SK-N-SH (cell line): ENCODE measurements around the gene KAT6B. TPM values are rescaled to one million over a fixed set of nuclear protein-coding genes. Genes with fewer than 3 reads are reported as not detected.

Source experiments
- CTCF ChIA-PET: fragments of 300-600, 350-600 bp; formaldehyde crosslinking; extraction: SDS; loops from one replicate; lab custom pipeline; 2021; lab: Yijun Ruan, JAX
- POLR2A ChIA-PET: fragments of 350-600 bp; sonication (Branson Sonifier 250); formaldehyde crosslinking; extraction: SDS; loops from one replicate; lab custom pipeline; 2020; ENCODE audit warnings: antibody characterized with exemption, inconsistent platforms; lab: Yijun Ruan, JAX
- DNase-seq: peaks from one replicate; pipeline ENCODE4 v3.0.0; 2012
- H2AFZ ChIP-seq: fragments of 200-600 bp; sonication (generic); 2 replicates; pipeline ENCODE4 v1.8.1; 2016; ENCODE audit warnings: antibody characterized with exemption, mild to moderate bottlenecking, low read depth
- H3F3A ChIP-seq: fragments of 200-600 bp; sonication (generic); replicated peaks from 2 replicates; pipeline ENCODE3; 2016; ENCODE audit warnings: antibody characterized with exemption, mild to moderate bottlenecking; ENCODE audit not compliant: insufficient read depth
- H3K27ac ChIP-seq, 2 experiments: fragments of 200-500 bp in 1 of 2; fragments of 200-600 bp in 1 of 2; sonication (Bioruptor generic) in 1 of 2; sonication (generic), shearing (Covaris generic) in 1 of 2; 2 replicates each; pipeline versions ENCODE4 v1.5.1 to v1.6.1; 2014 to 2016; ENCODE audit warnings: low read depth in 2 of 2, inconsistent platforms in 1 of 2, low read length in 1 of 2, mild to moderate bottlenecking in 1 of 2, mixed read lengths in 1 of 2
- H3K27me3 ChIP-seq: fragments of 200-600 bp; sonication (generic), shearing (Covaris generic); 2 replicates; pipeline ENCODE4 v1.6.1; 2016; ENCODE audit warnings: mixed run types; ENCODE audit not compliant: insufficient read depth
- H3K36me3 ChIP-seq, 2 experiments: fragments of 200-500 bp in 1 of 2; fragments of 200-600 bp in 1 of 2; sonication (Bioruptor generic) in 1 of 2; sonication (generic) in 1 of 2; replicated peaks in 1 of 2; 2 replicates each; pipeline versions ENCODE3 to v1.5.1; 2014 to 2016; ENCODE audit warnings: low read length in 1 of 2, mild to moderate bottlenecking in 1 of 2; ENCODE audit not compliant: insufficient read depth in 2 of 2, control insufficient read depth in 1 of 2
- H3K4me1 ChIP-seq, 2 experiments: fragments of 200-500 bp in 1 of 2; fragments of 200-600 bp in 1 of 2; sonication (Bioruptor generic) in 1 of 2; sonication (generic), shearing (Covaris generic) in 1 of 2; 2 replicates each; pipeline versions ENCODE4 v1.5.1 to v1.6.1; 2014 to 2016; ENCODE audit warnings: low read depth in 1 of 2, low read length in 1 of 2, mixed run types in 1 of 2; ENCODE audit not compliant: insufficient read depth in 2 of 2, control insufficient read depth in 1 of 2
- H3K4me2 ChIP-seq: fragments of 200-600 bp; sonication (generic), shearing (Covaris generic); 2 replicates; pipeline ENCODE4 v1.6.1; 2017; ENCODE audit warnings: mixed run types
- H3K4me3 ChIP-seq, 2 experiments: fragments of 200-500 bp in 1 of 2; fragments of 200-600 bp in 1 of 2; sonication (Bioruptor generic) in 1 of 2; sonication (generic), shearing (Covaris generic) in 1 of 2; 2 replicates each; pipeline versions ENCODE4 v1.5.1 to v1.8.1; 2014 to 2016; ENCODE audit warnings: low read depth in 2 of 2, inconsistent platforms in 1 of 2, low read length in 1 of 2, mild to moderate bottlenecking in 1 of 2, mixed read lengths in 1 of 2, moderate library complexity in 1 of 2
- H3K79me2 ChIP-seq: fragments of 200-600 bp; sonication (generic); 2 replicates; pipeline ENCODE4 v1.8.1; 2017; ENCODE audit warnings: mild to moderate bottlenecking; ENCODE audit not compliant: insufficient read depth
- H3K9ac ChIP-seq: fragments of 200-600 bp; sonication (generic); 2 replicates; pipeline ENCODE4 v1.6.1; 2017; ENCODE audit warnings: mixed run types
- H3K9me2 ChIP-seq: fragments of 200-600 bp; sonication (generic); 2 replicates; pipeline ENCODE4 v1.6.1; 2017; ENCODE audit warnings: mixed run types
- H3K9me3 ChIP-seq: fragments of 200-600 bp; sonication (generic); 2 replicates; pipeline ENCODE4 v1.6.1; 2017; ENCODE audit warnings: mixed run types, mild to moderate bottlenecking, moderate library complexity
- H4K20me1 ChIP-seq: fragments of 200-600 bp; sonication (generic); 2 replicates; pipeline ENCODE4 v1.6.1; 2017; ENCODE audit warnings: mild to moderate bottlenecking, mixed run types; ENCODE audit not compliant: insufficient read depth
- EP300 ChIP-seq, 2 experiments: IDR thresholded peaks; 2 replicates each; pipeline versions ENCODE4 v1.4.0 to v1.6.1; 2012; ENCODE audit warnings: borderline replicate concordance in 1 of 2, low read depth in 1 of 2, low read length in 1 of 2
- EZH2phosphoT487 ChIP-seq: fragments of 200-600 bp; sonication (generic); IDR thresholded peaks from 2 replicates; pipeline ENCODE4 v1.6.1; 2017; ENCODE audit warnings: low read depth, mixed run types, mild to moderate bottlenecking, antibody characterized with exemption, moderate library complexity, borderline replicate concordance
- FOSL2 ChIP-seq: IDR thresholded peaks from 2 replicates; pipeline ENCODE4 v1.4.0; 2012; ENCODE audit warnings: low read depth, mild to moderate bottlenecking, moderate library complexity, borderline replicate concordance
- FOXJ3 ChIP-seq: sonication (generic); formaldehyde crosslinking; IDR thresholded peaks from 2 replicates; pipeline ENCODE4 v1.5.1; 2020; ENCODE audit warnings: mild to moderate bottlenecking, missing genetic modification reagents
- FOXM1 ChIP-seq: IDR thresholded peaks from 2 replicates; pipeline ENCODE4 v1.4.0; 2012; ENCODE audit warnings: low read depth, mild to moderate bottlenecking
- GABPA ChIP-seq: IDR thresholded peaks from 2 replicates; pipeline ENCODE4 v1.4.0; 2012; ENCODE audit warnings: low read depth, mild to moderate bottlenecking
- GATA2 ChIP-seq: sonication (generic); formaldehyde crosslinking; IDR thresholded peaks from 2 replicates; pipeline ENCODE4 v1.5.0; 2020; ENCODE audit warnings: mild to moderate bottlenecking, missing genetic modification reagents
- JUND ChIP-seq: IDR thresholded peaks from 2 replicates; pipeline ENCODE4 v1.4.0; 2012
- MEF2A ChIP-seq: IDR thresholded peaks from 2 replicates; pipeline ENCODE4 v1.4.0; 2012; ENCODE audit warnings: low read depth, borderline replicate concordance
- NFIC ChIP-seq: IDR thresholded peaks from 2 replicates; pipeline ENCODE4 v1.4.0; 2012; ENCODE audit warnings: borderline replicate concordance
- SIN3A ChIP-seq: IDR thresholded peaks from 2 replicates; pipeline ENCODE4 v1.6.1; 2012; ENCODE audit warnings: low read depth, mild to moderate bottlenecking, low read length, moderate library complexity, borderline replicate concordance
- TCF12 ChIP-seq: IDR thresholded peaks from 2 replicates; pipeline ENCODE4 v1.4.0; 2012
- YY1 ChIP-seq: IDR thresholded peaks from 2 replicates; pipeline ENCODE4 v1.4.0; 2012; ENCODE audit warnings: low read depth, mild to moderate bottlenecking
- WGBS: methylation state at CpG from one replicate; pipeline ENCODE4 v1.1.6; 2017; ENCODE audit warnings: low lambda C conversion rate; 5-methylcytosine and 5-hydroxymethylcytosine counted together
- polyA plus RNA-seq, 3 experiments: library from polyadenylated mRNA; depleted of rRNA; stranded (reverse); fragments of >200 nt; gene quantifications; 2 replicates each; pipeline ENCODE4 v1.2.3, GENCODE V29; 2012
- TF ChIP-seq, protein P1 (sequence below): fragments of 150-350 bp; IDR thresholded peaks from 2 replicates; pipeline ENCODE4 v1.6.1; 2016; ENCODE audit warnings: mild to moderate bottlenecking, low read depth, low read length
- TF ChIP-seq, protein P2 (sequence below): fragments of 200-600 bp; sonication (generic); IDR thresholded peaks from 2 replicates; pipeline ENCODE4 v1.6.1; 2017; ENCODE audit warnings: antibody characterized with exemption, mild to moderate bottlenecking, moderate library complexity
- TF ChIP-seq, protein P3 (sequence below): IDR thresholded peaks from 2 replicates; pipeline ENCODE4 v1.4.0; 2012; ENCODE audit warnings: low read depth, borderline replicate concordance
- TF ChIP-seq, protein P4 (sequence below): IDR thresholded peaks from 2 replicates; pipeline ENCODE4 v1.6.1; 2012; ENCODE audit warnings: mild to moderate bottlenecking, low read depth, low read length, moderate library complexity
- TF ChIP-seq, protein P5 (sequence below): IDR thresholded peaks from 2 replicates; pipeline ENCODE4 v1.4.0; 2012; ENCODE audit warnings: low read depth

The KAT6B gene
- polyA plus RNA-seq, 1 of the 3 experiments (the other 2 are of a cell fraction) = 4.3 TPM

DNA sequence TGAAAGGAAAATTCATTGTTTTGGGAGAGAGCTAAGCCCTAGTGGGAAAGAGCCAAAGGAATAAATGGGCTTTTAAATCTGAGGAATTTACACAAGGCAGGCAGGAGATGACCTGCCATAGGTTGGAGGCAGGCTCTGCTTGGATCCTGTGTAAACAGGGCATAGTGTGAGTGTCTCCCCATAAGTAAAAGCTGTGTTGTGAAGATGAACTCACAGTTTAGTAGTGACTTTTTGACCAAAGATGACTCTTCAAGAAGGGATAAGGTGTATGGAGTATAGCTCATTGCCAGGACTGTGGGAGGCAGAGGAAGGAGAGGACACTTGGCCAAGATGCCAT, 63.2 kb downstream of the KAT6B start:
- no peak overlapping the region for H3K27ac ChIP-seq
- peaks cover 35% of the 10 kb centered on the region for H4K20me1 ChIP-seq
- no peak for TF ChIP-seq FOSL2
- TF ChIP-seq, protein P1, sequence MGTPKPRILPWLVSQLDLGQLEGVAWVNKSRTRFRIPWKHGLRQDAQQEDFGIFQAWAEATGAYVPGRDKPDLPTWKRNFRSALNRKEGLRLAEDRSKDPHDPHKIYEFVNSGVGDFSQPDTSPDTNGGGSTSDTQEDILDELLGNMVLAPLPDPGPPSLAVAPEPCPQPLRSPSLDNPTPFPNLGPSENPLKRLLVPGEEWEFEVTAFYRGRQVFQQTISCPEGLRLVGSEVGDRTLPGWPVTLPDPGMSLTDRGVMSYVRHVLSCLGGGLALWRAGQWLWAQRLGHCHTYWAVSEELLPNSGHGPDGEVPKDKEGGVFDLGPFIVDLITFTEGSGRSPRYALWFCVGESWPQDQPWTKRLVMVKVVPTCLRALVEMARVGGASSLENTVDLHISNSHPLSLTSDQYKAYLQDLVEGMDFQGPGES = no peak
- no peak for TF ChIP-seq MEF2A
- TF ChIP-seq, protein P2, sequence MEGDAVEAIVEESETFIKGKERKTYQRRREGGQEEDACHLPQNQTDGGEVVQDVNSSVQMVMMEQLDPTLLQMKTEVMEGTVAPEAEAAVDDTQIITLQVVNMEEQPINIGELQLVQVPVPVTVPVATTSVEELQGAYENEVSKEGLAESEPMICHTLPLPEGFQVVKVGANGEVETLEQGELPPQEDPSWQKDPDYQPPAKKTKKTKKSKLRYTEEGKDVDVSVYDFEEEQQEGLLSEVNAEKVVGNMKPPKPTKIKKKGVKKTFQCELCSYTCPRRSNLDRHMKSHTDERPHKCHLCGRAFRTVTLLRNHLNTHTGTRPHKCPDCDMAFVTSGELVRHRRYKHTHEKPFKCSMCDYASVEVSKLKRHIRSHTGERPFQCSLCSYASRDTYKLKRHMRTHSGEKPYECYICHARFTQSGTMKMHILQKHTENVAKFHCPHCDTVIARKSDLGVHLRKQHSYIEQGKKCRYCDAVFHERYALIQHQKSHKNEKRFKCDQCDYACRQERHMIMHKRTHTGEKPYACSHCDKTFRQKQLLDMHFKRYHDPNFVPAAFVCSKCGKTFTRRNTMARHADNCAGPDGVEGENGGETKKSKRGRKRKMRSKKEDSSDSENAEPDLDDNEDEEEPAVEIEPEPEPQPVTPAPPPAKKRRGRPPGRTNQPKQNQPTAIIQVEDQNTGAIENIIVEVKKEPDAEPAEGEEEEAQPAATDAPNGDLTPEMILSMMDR = no peak
- no peak for TF ChIP-seq SIN3A
- TF ChIP-seq, protein P3, sequence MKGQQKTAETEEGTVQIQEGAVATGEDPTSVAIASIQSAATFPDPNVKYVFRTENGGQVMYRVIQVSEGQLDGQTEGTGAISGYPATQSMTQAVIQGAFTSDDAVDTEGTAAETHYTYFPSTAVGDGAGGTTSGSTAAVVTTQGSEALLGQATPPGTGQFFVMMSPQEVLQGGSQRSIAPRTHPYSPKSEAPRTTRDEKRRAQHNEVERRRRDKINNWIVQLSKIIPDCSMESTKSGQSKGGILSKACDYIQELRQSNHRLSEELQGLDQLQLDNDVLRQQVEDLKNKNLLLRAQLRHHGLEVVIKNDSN = no peak
- no peak for TF ChIP-seq EP300 (IDR thresholded peaks at IDR 0.05; ENCODE audit: borderline replicate concordance in 1 of 2, low read depth in 1 of 2, low read length in 1 of 2)
- TF ChIP-seq TCF12 = no peak
- H3K36me3 ChIP-seq = no peaks in the 10 kb centered on the region
- no peaks in the 10 kb centered on the region for H3K27me3 ChIP-seq
- DNase-seq = no peak
- peaks cover 0 to 10% of the 10 kb centered on the region in 2 experiments; a peak in 2 of 4 replicates for H3K4me1 ChIP-seq
- ChIA-PET POLR2A (interaction anchor here (0.8 kb wide), 1 partner anchor 38 kb away, joined by 4 read pairs; no protein-coding TSS in a partner anchor), CTCF (interaction anchor here (0.9 to 1.6 kb wide), 5 partner anchors 9 to 130 kb away, joined by 3 to 5 read pairs (median 4); no protein-coding TSS in a partner anchor)
- no peak overlapping the region for H3K4me3 ChIP-seq
- H3K9ac ChIP-seq = no peak overlapping the region
- no peaks in the 10 kb centered on the region for H3F3A ChIP-seq
- H3K9me3 ChIP-seq = no peaks in the 10 kb centered on the region
- no peaks in the 10 kb centered on the region for H3K9me2 ChIP-seq
- no peak overlapping the region for H2AFZ ChIP-seq
- no peak overlapping the region for H3K4me2 ChIP-seq
- peaks cover 55% of the 10 kb centered on the region for H3K79me2 ChIP-seq

DNA sequence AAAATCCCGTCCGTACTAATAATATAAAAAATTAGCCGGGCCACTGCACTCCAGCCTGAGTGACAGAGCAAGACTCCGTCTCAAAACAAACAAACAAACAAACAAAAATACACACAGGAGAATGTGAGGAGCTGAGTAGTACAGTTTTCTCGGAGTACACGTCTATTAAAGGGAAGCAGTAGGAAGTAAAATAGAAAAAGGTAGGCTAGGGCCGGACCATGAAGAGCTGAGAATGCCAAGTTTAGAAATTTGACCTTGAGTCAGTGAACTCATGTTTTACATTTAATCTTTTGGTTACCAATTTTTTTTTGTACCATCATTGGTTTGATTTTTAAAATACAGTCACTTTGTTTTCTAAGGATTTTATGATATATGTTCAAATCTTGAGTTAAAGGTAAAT, 64.1 kb downstream of the KAT6B start:
- no peak overlapping the region for H3K9ac ChIP-seq
- H3K27ac ChIP-seq = no peak overlapping the region
- peaks cover 35% of the 10 kb centered on the region for H4K20me1 ChIP-seq
- H3F3A ChIP-seq = no peaks in the 10 kb centered on the region
- H3K4me2 ChIP-seq = no peak overlapping the region
- no peaks in the 10 kb centered on the region for H3K27me3 ChIP-seq
- H3K9me3 ChIP-seq = no peaks in the 10 kb centered on the region
- H3K4me1 ChIP-seq = peaks cover 0 to 10% of the 10 kb centered on the region in 2 experiments; a peak in 2 of 4 replicates
- H3K4me3 ChIP-seq = no peak overlapping the region
- no peaks in the 10 kb centered on the region for H3K36me3 ChIP-seq
- CTCF ChIA-PET = interaction anchor here (0.8 to 1.4 kb wide), 6 partner anchors 8 to 472 kb away, joined by 3 to 4 read pairs (median 3); no protein-coding TSS in a partner anchor
- POLR2A ChIA-PET = no interaction called here
- H3K9me2 ChIP-seq = no peaks in the 10 kb centered on the region
- DNase-seq = no peak
- peaks cover 55% of the 10 kb centered on the region for H3K79me2 ChIP-seq
- no peak overlapping the region for H2AFZ ChIP-seq
- 93% methylated on average over 7 of the region's 7 CpGs for WGBS
- TF ChIP-seq FOXM1 = no peak
- no peak for TF ChIP-seq SIN3A
- no peak for TF ChIP-seq GABPA
- no peak for TF ChIP-seq GATA2 (CRISPR knock-in tag)
- TF ChIP-seq, protein P4, sequence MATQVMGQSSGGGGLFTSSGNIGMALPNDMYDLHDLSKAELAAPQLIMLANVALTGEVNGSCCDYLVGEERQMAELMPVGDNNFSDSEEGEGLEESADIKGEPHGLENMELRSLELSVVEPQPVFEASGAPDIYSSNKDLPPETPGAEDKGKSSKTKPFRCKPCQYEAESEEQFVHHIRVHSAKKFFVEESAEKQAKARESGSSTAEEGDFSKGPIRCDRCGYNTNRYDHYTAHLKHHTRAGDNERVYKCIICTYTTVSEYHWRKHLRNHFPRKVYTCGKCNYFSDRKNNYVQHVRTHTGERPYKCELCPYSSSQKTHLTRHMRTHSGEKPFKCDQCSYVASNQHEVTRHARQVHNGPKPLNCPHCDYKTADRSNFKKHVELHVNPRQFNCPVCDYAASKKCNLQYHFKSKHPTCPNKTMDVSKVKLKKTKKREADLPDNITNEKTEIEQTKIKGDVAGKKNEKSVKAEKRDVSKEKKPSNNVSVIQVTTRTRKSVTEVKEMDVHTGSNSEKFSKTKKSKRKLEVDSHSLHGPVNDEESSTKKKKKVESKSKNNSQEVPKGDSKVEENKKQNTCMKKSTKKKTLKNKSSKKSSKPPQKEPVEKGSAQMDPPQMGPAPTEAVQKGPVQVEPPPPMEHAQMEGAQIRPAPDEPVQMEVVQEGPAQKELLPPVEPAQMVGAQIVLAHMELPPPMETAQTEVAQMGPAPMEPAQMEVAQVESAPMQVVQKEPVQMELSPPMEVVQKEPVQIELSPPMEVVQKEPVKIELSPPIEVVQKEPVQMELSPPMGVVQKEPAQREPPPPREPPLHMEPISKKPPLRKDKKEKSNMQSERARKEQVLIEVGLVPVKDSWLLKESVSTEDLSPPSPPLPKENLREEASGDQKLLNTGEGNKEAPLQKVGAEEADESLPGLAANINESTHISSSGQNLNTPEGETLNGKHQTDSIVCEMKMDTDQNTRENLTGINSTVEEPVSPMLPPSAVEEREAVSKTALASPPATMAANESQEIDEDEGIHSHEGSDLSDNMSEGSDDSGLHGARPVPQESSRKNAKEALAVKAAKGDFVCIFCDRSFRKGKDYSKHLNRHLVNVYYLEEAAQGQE = no peak
- TF ChIP-seq NFIC = no peak
- no peak for TF ChIP-seq EZH2phosphoT487
- no peak for TF ChIP-seq FOXJ3 (CRISPR knock-in tag)
- TF ChIP-seq YY1 = no peak
- TF ChIP-seq JUND = no peak
- TF ChIP-seq TCF12 = no peak
- TF ChIP-seq, protein P5, sequence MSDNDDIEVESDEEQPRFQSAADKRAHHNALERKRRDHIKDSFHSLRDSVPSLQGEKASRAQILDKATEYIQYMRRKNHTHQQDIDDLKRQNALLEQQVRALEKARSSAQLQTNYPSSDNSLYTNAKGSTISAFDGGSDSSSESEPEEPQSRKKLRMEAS = no peak
- TF ChIP-seq, protein P2 = no peak
